GM12891 (cell line): ENCODE measurements around the gene OAF.

ENCODE experiments used
- DNase-seq: peaks from one replicate; pipeline ENCODE4 v3.0.0; 2011; ENCODE audit warnings: low spot score; ENCODE audit not compliant: insufficient read length
- FAIRE-seq: peaks from 2 replicates; lab custom pipeline; 2011; peaks lifted over from hg19 to GRCh38; lab: Jason Lieb, UNC
- PAX5 ChIP-seq: IDR thresholded peaks from 2 replicates; pipeline ENCODE4 v1.6.1; 2011; ENCODE audit warnings: low read length, moderate library complexity, mild to moderate bottlenecking; ENCODE audit not compliant: insufficient read depth, severe bottlenecking
- POLR2A ChIP-seq: IDR thresholded peaks from 2 replicates; pipeline ENCODE4 v1.6.1; 2011; ENCODE audit warnings: low read depth, low read length, control low read depth
- POLR2AphosphoS5 ChIP-seq: IDR thresholded peaks from 2 replicates; pipeline ENCODE4 v1.6.1; 2011; ENCODE audit warnings: low read depth, low read length, control low read depth
- POU2F2 ChIP-seq: IDR thresholded peaks from 2 replicates; pipeline ENCODE4 v1.6.1; 2011; ENCODE audit warnings: low read depth, mild to moderate bottlenecking, control low read depth, low read length, moderate library complexity
- SPI1 ChIP-seq: IDR thresholded peaks from 2 replicates; pipeline ENCODE4 v1.6.1; 2011; ENCODE audit warnings: low read depth, low read length, control low read depth
- TAF1 ChIP-seq: IDR thresholded peaks from 2 replicates; pipeline ENCODE4 v1.6.1; 2011; ENCODE audit warnings: low read depth, low read length, control low read depth

OAF gene

DNA sequence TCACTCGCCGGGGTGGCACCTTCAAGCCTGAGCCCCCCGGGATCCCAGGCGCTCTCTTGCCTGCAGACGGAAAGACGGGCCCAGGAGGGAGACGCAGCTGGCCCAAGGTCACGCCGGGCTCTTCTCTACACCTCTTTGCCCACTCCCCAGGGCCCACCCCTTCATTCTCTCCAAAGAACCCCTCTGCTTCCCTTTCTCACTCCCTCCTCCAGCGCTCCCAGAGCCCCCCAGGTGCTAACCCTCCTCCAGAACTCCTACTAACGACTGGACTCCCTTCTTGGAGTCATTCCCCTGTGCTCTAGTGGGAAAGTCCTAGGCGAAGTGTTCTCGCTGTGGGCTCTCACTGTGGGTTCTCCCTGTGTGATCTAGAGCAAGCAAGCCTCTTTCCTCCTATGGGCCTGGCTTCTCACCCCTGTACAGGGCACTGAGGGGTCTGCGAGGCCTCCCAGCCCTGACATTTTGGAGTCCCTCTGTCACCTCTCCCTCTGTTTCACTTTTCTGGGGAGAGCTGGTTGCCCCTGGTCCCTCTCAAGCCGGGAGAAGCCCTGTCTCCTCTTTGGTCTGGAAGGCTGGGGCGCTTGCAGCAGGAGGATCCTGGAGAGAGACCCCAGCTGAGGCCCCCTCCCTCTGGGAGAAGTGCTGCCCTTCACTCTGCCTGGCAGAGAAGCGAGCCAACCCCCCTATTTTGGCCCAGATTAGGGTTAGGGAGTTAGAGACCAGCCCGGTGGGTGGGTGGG, 858 bp downstream of the OAF start:
- TF ChIP-seq POLR2A = no peak
- TF ChIP-seq POLR2AphosphoS5 = no peak
- TF ChIP-seq SPI1 = no peak
- TF ChIP-seq POU2F2 = no peak
- TF ChIP-seq TAF1 = no peak
- no peak for TF ChIP-seq PAX5
- no peak for FAIRE-seq
- no peak for DNase-seq

DNA sequence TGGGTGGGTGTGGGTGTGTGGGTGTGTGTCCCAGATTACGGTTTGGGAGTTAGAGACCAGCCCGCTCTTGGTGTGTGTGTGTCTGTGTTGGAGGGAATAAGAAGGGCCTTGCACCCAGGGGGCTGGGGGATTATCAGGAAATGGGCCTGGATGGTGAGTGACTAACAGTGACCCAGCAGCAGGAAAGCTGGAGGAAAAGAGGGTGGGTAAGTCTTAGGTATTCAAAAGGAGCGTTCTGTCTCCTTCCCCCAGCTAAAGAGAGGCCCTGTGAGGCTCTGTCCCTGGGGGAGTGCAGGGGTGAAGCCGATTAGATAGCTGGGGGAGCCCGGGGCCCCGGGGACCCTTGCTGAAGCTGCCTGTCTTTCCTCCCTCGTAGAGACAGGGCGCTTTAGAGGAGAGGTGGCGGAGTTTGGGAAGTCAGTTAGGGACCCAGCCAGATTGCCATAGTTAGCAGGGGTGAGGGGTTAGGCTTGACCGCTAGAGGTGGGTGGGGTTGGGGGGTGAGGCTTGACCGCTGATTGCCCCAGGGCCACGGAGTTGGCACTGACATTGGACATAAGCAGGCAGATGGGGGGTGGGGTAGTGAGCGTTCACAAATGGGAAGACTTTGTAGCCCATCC, 1.5 kb downstream of the OAF start:
- FAIRE-seq (no peak), DNase-seq (no peak)
- TF ChIP-seq SPI1 (no peak), POLR2A (no peak), TAF1 (no peak), POLR2AphosphoS5 (no peak), PAX5 (no peak), POU2F2 (no peak)

DNA sequence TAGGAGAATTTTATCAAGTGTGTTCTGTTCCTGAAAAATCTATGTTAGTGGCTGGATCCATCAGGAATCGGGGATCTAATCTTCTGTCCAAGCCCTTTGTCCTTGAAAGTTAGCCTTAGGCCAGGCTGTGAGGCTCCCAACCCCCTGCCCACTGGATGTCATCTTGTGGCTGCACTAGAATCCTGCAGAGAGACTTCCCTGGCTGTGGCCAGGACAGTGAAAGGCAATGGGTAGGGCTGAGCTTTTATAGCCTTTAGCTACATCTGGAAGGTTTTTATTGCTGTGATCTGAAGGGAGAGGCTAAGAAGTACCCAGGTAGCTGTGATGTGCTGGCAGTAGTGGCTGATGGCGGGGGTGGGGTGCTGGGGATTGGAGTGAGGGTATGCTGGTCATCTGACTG, 2.1 kb downstream of the OAF start:
- no peak for DNase-seq
- no peak for FAIRE-seq
- TF ChIP-seq TAF1 (no peak), SPI1 (no peak), POU2F2 (no peak), POLR2AphosphoS5 (no peak), PAX5 (no peak), POLR2A (no peak)

DNA sequence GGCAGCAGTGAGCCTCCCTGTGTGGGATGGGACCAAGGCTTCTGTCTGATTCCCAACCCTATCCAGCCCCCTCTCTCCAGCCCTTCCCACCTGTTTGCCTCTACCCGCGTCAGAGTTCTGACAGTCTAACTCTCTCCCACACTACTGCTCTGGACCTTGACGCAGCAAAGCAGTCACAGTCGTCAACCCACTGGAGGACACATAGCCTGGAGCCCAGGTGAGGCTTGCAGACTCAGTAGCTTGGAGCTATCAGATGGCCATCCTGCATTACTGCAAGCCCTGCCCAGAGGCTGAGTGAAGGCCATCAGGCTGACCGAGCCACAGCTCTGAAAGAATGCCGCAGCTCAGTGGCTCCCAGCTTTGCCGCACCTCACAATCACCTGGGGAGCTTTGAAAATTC, 3.7 kb downstream of the OAF start:
- no peak for TF ChIP-seq TAF1
- TF ChIP-seq POLR2AphosphoS5 = no peak
- TF ChIP-seq POU2F2 = no peak
- TF ChIP-seq SPI1 = no peak
- no peak for TF ChIP-seq POLR2A
- TF ChIP-seq PAX5 = no peak
- FAIRE-seq (no peak), DNase-seq (no peak)

DNA sequence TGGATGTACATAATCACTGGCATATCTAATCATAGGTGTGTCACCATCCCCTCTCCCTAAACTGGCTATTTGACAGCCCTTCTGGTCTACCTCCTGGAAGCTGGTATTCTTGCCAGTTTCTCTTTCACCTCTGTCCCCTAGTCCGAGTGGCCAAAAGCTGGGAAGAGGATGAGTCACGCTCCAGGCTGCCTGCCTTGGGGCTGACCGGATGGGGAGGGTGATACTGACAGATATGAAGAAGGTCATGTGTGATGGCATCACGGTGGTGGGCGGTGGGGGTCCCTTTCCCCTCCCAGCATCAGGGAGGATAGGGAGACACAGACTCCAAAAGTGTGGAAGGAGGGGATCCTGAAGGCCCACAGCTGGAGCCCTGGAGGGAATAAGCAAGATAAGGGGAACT, 4.8 kb downstream of the OAF start:
- DNase-seq (no peak), FAIRE-seq (no peak)
- TF ChIP-seq POLR2AphosphoS5 (no peak), POU2F2 (no peak), POLR2A (no peak), SPI1 (no peak), TAF1 (no peak), PAX5 (no peak)

DNA sequence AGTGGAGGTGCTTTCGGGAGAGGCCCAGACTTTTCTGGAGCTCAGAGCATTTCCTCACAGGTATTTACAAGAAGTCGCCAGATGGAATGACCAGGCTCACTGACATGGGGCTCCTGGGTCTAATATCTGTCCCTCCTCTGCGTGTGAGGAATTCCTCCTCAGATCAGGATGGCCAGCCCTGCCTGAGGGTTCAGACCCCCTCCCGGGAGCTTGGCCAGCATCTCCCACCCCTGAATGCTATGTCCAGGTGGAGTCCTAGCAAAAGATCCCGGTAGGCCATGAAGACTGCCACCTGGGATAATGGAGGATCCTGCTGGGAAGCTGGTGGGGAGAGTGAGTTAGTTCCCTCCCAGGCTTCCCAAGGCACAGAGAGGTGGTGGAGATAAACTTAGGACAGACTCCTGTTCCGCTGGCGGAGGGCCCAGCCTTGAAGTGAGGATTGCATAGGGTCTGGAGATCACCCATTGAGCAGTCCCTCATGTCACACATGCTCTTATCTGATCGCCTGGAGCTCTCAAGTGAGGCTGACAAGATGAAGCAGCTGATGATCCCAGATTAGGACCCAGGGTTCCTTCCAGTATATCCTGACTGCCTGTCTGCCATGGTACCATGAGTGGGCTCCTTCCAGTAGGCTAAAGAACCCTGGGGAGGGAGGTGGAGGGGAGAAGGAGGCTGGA, 5.7 kb downstream of the OAF start:
- no peak for DNase-seq
- FAIRE-seq = no peak
- TF ChIP-seq TAF1 = no peak
- no peak for TF ChIP-seq POLR2A
- TF ChIP-seq SPI1 = no peak
- TF ChIP-seq POLR2AphosphoS5 = no peak
- no peak for TF ChIP-seq POU2F2
- TF ChIP-seq PAX5 = no peak

DNA sequence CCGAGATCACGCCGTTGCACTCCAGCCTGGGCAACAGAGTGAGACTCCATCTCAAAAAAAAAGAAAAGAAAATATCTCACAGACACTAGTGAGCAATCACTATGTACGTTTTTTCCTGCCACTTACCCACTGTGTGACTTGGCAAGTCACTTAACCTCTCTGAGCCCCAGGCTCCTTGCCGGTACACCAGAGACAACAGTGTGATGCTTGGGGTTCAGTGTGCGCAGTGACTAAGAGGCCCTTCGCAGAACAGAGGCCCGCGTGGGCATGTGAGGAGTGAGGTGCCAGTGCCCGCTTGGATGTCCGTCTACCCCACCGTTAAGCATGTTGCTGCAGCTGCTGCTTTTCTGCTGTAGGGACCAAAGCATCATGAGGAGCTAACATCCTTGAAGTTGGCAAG, 6.7 kb downstream of the OAF start:
- TF ChIP-seq POLR2A (no peak), PAX5 (no peak)
- DNase-seq (no peak), FAIRE-seq (no peak)

DNA sequence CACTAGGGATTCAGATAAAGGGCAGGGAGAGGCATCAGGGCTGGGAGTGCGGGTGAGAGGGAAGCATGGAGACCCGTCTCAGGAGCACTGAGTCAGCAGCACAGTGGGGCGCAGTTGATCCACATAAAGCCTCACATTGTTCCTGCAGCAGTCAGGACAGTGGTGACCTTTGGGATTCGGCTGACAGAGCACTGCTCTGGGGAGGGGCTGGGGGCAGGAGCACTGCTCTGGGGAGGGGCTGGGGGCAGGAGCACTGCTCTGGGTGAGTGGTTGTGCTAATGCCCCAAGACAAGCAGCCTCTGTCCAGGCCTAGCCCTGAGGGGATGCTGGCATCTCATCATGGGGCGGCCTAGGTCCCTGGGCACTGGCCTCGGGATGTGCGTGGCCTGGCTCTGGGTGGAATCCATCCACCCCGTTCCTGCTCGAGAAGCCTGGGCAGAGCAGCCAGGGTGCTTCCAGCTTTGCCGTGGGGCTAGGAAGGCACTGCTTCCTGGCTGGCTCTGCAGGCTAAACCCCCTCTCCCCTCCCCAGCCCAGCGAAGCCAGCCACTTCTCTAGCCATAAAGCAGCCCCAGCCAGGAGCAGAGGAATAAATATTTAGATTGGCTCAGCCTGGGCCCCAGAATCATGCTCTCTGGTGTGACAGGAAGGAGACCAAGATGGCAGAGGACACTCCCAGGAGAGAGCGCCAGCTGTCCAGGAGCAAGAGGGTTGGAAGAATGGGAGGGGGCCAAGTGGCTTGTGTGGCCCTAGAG, 7.3 kb downstream of the OAF start:
- FAIRE-seq = no peak
- TF ChIP-seq SPI1 (no peak), TAF1 (no peak), PAX5 (no peak), POU2F2 (no peak), POLR2AphosphoS5 (no peak), POLR2A (no peak)
- DNase-seq = no peak

DNA sequence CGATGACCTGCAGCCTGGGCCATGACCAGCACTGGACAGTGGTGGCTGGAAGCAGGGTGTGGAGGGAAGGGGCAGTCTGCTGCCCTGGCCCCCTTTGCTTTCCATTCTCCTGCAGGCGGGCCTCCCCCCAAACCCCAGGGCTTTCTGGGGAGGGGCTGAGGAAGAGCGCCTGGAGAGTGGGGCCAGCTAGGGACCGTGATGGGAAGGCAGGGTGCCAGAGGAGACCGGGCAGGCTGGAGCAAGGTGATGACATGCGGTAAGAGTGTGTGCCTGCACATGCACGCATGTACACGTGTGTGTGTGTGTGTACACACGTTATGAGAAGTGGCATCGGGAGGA, 7.8 kb downstream of the OAF start:
- no peak for TF ChIP-seq POU2F2
- TF ChIP-seq POLR2AphosphoS5 = no peak
- TF ChIP-seq PAX5 = no peak
- TF ChIP-seq TAF1 = no peak
- TF ChIP-seq POLR2A = no peak
- no peak for TF ChIP-seq SPI1
- DNase-seq = no peak
- no peak for FAIRE-seq
